Activated T-helper 2 cell treated with anti-CD3 and anti-CD28 coated beads, Interferon-gamma antibody, Interleukin-2, Interleukin-4, amounts not matched to agents 10 μg/mL and 5 μg/mL and 100 μg/mL, durations not matched to agents 14 hours and 24 hours and 36 hours (primary cell): ENCODE measurements around the gene RNU2-1. TPM values are rescaled to one million over a fixed set of nuclear protein-coding genes. Genes with fewer than 3 reads are reported as not detected.

Source experiments
- DNase-seq: peaks from one replicate; pipeline ENCODE4 v3.0.0; 2021; ENCODE audit warnings: low spot score
- H3K27ac Mint-ChIP-seq: one replicate; pipeline ENCODE4 v1.8.0; 2021; ENCODE audit warnings: mixed read lengths
- H3K27me3 Mint-ChIP-seq: one replicate; pipeline ENCODE4 v1.8.0; 2021; ENCODE audit warnings: low read depth, mixed read lengths
- H3K36me3 Mint-ChIP-seq: one replicate; pipeline ENCODE4 v1.8.0; 2021; ENCODE audit warnings: low read depth, mixed read lengths
- H3K4me1 Mint-ChIP-seq: one replicate; pipeline ENCODE4 v1.8.0; 2021; ENCODE audit warnings: low read depth, mixed read lengths
- H3K4me3 Mint-ChIP-seq: one replicate; pipeline ENCODE4 v1.8.0; 2021; ENCODE audit warnings: low read depth, mild to moderate bottlenecking, moderate library complexity, mixed read lengths
- H3K9me3 Mint-ChIP-seq: one replicate; pipeline ENCODE4 v1.8.0; 2021; ENCODE audit warnings: mixed read lengths
- intact Hi-C: fragments of 100-400 bp; cut with micrococcal nuclease; formaldehyde crosslinking; loops from one replicate; pipeline ENCODE4 v1.15.1; 2023
- total RNA-seq: library from RNA; stranded (reverse); gene quantifications from 2 replicates; pipeline ENCODE4 v1.2.3, GENCODE V29; 2022

The RNU2-1 gene
- total RNA-seq, 1 donor from 2014 or later = 5,636 TPM

DNA sequence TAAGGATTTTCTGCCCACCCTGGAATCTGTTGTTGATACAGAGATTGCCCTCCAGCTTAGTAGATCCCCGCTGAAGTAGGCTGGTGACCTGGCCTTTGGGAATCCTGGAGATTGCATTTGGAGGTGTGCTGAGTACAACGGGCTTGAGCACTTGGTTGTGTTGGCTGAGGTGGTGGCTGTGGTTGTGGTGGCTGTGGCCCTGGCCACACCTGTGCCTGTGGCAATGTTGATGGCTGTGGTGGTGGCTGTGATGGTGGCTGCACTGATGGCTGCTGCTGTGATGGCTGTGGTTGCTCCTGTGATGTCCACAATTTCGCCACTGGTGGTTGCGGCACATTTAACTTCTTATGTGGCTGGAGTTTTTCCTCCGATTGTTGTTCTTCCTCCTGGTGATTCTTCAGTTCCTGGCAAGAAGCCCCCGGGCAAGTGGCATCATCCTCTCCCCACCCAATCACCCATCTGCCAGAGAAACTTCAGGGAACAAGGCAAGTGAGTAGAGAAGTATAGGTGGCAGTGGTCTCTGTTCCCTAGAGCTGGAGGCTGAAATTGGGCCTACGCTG lies 9.6 kb downstream of the RNU2-1 start:
- Mint-ChIP-seq H3K27ac (no peak overlapping the region), H3K4me3 (no peak overlapping the region), H3K9me3 (no peaks in the 10 kb centered on the region), H3K36me3 (peaks cover 8% of the 10 kb centered on the region), H3K4me1 (no peaks in the 10 kb centered on the region), H3K27me3 (no peaks in the 10 kb centered on the region)
- intact Hi-C loops = no loop called here
- peak; percentile 4 for DNase-seq

DNA sequence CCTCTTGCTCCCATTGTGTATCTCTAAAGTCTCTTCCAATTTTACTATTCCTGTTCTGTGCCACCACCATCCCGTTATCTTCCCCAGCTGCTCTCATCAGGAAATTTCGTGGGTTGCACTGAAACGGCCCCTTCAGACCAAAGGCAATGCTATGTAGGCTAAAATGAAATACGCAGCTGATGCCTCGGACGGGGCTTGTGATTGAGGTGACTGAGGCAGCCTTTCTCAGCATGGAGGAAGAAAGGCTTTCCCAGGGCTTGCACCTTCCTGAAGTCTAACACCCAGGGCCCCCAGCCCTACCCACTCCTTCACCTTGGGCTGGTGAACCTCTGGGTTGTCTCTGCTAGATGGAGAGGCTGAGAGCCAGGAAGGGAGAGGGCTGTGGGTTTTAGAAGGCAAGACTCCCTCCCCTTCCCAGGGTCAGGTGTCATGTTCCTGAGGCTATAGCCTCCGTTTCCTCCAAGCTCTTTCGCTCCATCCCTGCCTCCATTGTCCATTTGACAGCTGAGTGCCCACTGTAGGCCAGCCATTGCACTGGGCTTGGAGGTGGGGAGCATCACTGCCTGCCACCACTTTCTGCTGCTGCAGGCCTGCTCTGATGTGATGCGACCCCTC lies 13.2 kb downstream of the RNU2-1 start:
- H3K36me3 Mint-ChIP-seq = peaks cover 25% of the 10 kb centered on the region
- intact Hi-C loops = no loop called here
- peaks cover 5% of the 10 kb centered on the region for H3K4me1 Mint-ChIP-seq
- DNase-seq = no peak
- H3K27ac Mint-ChIP-seq = no peak overlapping the region
- no peaks in the 10 kb centered on the region for H3K9me3 Mint-ChIP-seq
- no peaks in the 10 kb centered on the region for H3K27me3 Mint-ChIP-seq
- no peak overlapping the region for H3K4me3 Mint-ChIP-seq

DNA sequence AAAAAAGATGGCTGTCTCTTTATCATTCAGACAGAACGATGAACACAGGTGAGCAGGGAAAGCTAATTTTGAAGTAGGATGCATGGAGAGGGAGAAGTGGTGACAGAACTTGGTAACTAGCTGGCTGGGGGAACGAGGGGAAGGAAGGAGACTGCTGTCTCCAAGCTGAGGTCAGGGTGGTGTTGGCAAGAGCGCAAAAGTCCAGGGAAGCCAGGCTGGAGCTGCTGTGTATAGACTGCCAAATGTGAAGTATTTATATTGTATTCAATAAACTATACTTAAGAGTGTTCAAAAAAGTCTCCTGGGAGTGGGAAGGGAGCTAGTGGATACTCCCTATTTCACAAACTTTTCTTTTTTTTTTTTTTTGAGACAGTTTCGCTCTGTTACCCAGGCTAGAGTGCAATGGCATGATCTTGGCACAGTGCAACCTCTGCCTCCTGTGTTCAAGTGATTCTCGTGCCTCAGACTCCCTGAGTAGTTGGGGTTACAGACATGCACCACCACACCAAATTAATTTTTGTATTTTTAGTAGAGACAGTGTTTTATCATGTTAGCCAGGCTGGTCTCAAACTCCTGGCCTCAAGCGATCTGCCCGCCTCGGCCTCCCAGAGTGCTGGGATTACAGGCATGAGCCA lies 13.9 kb downstream of the RNU2-1 start:
- Mint-ChIP-seq H3K36me3 (peaks cover 29% of the 10 kb centered on the region), H3K27me3 (no peaks in the 10 kb centered on the region), H3K4me1 (peaks cover 5% of the 10 kb centered on the region), H3K4me3 (no peak overlapping the region), H3K9me3 (no peaks in the 10 kb centered on the region), H3K27ac (no peak overlapping the region)
- intact Hi-C loops = no loop called here
- no peak for DNase-seq

DNA sequence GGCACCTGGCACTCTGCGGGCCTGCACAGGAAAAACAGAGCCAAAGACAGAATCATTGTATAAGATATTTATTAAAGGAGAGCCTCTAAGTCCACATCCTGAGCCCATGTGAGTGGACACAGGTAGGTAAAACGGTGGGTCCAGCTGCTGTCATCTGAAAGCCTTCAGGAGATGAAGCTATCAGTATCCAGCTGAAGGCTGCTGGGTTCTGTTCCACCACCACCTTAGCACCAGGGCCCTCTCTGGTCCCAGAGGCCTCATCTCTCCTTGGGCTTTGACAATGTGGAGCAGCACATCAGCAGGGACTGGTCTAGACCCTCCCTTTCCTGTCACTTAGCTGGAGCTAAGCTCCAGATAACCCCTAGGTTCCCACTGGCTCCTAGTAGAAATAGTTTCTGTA lies 14.8 kb downstream of the RNU2-1 start:
- Mint-ChIP-seq H3K9me3 (no peaks in the 10 kb centered on the region), H3K4me3 (no peak overlapping the region), H3K36me3 (peaks cover 33% of the 10 kb centered on the region), H3K27ac (no peak overlapping the region), H3K27me3 (no peaks in the 10 kb centered on the region), H3K4me1 (peaks cover 7% of the 10 kb centered on the region)
- no peak for DNase-seq
- intact Hi-C loops = no loop called here

DNA sequence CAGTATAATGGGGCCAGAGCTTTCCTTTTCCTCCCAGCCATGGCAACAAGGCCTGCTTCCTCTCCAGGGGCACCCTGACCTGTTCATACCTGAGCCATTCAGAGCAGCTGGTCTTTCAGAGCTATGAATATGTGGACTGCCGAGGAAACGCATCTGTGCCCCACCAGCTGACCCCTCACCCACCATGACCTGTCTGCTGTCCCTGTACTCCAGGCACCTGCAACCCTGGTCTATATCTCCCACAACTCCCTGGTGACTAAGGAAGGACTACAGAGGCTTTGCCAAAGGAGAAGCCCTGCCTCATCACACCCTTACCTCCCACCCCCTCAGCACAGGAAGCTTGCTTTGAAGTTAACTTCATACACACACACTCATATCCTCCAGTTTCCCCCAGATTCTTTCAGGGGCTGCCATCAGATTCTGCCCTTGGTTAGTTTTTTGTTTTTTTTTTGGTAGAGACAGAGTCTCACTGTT lies 16.1 kb downstream of the RNU2-1 start:
- H3K9me3 Mint-ChIP-seq = no peaks in the 10 kb centered on the region
- no peaks in the 10 kb centered on the region for H3K27me3 Mint-ChIP-seq
- intact Hi-C loops = no loop called here
- no peak overlapping the region for H3K27ac Mint-ChIP-seq
- H3K4me1 Mint-ChIP-seq = peaks cover 21% of the 10 kb centered on the region
- peaks cover 38% of the 10 kb centered on the region for H3K36me3 Mint-ChIP-seq
- DNase-seq = no peak
- no peak overlapping the region for H3K4me3 Mint-ChIP-seq

DNA sequence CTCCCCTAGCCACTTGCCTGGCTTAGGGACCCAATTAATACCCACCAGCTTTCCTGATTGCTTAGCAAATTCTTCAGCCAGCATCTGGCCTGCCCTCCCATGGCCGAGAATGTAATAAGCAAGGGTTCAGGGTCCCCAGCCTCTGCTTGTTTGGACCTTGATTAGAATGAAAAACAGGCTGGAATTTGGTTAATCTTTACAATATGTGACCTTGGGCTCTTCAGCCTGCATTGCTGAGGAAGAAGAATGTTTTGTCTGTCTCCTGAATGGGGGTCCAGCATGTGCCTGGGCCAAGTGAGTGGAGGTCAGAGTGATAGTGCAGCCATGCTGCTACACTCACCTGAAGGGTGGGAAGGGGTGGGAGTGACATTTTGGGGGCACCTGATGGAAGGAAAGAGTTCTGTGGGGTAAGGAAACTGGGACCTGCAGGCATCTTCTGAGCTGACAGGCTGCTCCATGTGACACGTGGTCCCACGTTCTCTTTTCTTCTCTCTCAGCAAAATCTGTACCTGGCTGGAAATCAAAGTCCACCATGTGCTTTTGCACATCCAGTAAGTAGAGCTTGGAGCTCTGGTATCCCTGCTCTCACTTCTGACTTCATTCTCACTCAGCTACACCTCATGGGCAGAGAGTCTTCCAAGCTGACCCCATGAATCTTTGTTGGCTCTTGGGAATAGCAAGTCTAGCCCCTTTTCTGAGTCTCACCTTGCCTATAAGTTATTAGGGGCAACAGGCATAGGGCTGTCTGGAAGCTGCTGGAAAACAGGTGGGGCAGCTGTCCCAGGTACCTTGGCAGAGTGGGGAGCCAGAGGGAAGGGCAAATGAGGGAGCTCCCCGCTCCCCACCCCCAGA lies 16.8 kb downstream of the RNU2-1 start:
- DNase-seq = no peak
- H3K36me3 Mint-ChIP-seq = peaks cover 41% of the 10 kb centered on the region
- no peak overlapping the region for H3K27ac Mint-ChIP-seq
- no peak overlapping the region for H3K4me3 Mint-ChIP-seq
- H3K4me1 Mint-ChIP-seq = peaks cover 27% of the 10 kb centered on the region
- intact Hi-C loops = no loop called here
- H3K27me3 Mint-ChIP-seq = no peaks in the 10 kb centered on the region
- no peaks in the 10 kb centered on the region for H3K9me3 Mint-ChIP-seq

DNA sequence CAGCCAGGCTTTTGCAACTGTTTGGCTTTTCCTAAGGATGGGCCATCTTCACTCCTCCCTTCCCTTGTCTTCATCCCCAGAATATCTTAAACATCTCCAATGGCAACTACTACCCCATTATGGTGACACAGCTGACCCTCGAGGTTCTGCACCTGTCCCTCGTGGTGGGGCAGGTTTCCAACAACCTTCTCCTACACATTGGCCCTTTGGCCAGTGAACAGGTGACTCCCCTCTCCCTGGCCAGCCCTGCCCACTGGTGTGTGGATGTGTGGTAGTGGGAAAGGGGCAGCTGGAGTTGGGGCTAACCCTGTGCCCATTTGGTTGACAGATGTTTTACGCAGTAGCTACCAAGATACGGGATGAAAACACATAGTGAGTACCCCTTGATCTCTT lies 17.4 kb downstream of the RNU2-1 start:
- Mint-ChIP-seq H3K27ac (no peak overlapping the region), H3K27me3 (no peaks in the 10 kb centered on the region), H3K4me3 (no peak overlapping the region), H3K36me3 (peaks cover 38% of the 10 kb centered on the region), H3K9me3 (no peaks in the 10 kb centered on the region), H3K4me1 (peaks cover 28% of the 10 kb centered on the region)
- intact Hi-C loops = no loop called here
- DNase-seq = no peak

DNA sequence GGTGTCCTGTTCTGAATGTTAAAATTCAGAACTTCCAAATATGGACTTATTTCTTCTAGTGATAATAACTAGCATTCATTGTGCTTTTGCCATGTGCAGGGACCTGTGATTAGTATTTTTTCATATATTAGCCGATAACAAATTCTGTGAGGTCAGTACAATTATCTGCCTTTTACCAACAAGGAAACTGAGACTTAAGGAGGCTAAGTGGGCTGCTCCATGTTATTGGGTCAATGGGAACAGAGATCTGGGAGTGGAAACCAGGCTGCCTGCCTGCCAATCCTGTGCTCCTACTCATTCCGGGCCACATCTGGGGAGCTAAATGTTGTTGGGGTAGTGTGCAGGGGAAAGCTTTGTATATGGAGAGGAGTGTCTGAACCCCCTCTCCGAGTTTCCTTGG lies 18.4 kb downstream of the RNU2-1 start:
- Mint-ChIP-seq H3K27ac (no peak overlapping the region), H3K27me3 (no peaks in the 10 kb centered on the region), H3K4me1 (peaks cover 35% of the 10 kb centered on the region), H3K36me3 (peaks cover 40% of the 10 kb centered on the region), H3K9me3 (no peaks in the 10 kb centered on the region), H3K4me3 (no peak overlapping the region)
- DNase-seq = no peak
- intact Hi-C loops = no loop called here

DNA sequence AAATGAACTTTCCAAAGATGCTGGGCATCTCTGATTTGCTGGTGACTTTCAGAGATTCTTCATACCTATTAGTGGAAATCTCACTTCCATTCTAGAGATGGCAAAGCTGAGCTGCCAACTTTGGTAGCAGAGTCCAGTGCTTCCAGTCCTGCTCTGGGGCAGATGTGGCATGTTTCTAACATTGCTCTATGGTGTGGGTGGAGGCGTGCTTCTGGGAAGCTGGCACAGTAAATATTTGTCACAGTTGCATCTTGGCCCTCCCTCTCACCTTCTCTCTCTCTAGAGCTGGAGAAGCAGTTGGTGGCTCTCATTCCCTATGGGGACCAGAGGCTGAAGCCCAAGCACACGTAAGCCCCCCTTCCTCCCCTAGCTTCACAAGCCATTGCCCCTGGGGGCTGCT lies 20.2 kb downstream of the RNU2-1 start:
- intact Hi-C loops = no loop called here
- Mint-ChIP-seq H3K27me3 (no peaks in the 10 kb centered on the region), H3K4me3 (peak overlapping the region; percentile 99), H3K4me1 (peaks cover 35% of the 10 kb centered on the region), H3K36me3 (peaks cover 48% of the 10 kb centered on the region), H3K27ac (peak overlapping the region; percentile 5), H3K9me3 (no peaks in the 10 kb centered on the region)
- no peak for DNase-seq

DNA sequence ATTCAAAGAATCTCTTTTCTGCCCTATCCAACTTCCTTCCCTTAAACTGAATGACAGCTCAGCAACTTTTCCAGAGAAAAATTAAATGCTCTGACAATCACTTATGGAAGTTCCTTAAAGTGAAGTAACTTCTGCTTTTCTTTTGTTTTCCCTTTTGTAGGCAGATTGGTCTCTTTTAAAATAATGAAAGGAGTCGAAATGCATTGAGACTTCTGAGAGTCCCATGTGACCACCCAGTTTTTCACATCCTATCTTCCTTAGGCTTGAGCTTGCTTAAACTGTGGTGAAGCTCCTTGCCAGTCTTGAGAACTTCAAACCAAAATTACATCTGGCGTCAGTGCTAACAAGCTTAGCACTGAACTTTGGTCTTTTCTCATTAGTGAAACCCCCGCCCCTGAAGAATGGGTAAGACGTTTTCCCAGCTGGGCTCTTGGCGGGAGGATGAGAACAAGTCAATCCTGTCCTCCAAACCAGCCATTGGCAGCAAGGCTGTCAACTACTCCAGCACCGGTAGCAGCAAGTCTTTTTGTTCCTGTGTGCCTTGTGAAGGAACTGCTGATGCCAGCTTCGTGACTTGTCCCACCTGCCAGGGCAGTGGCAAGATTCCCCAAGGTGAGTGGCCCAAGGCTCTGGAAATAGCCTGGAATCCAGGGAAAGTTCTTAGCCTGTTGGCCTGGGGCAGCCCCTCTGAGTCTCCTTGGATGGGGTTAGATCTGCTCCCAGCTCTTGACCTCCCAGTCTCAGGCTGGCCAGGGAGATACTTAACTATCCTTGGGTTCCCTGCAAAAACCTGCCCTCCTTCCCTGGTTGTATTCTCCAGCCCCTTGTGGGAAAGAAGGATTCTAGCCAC lies 20.9 kb downstream of the RNU2-1 start:
- H3K4me1 Mint-ChIP-seq = peaks cover 33% of the 10 kb centered on the region
- peak overlapping the region; percentile 93 for H3K27ac Mint-ChIP-seq
- H3K4me3 Mint-ChIP-seq = peak overlapping the region; percentile 99
- DNase-seq = no peak
- intact Hi-C loops = no loop called here
- H3K9me3 Mint-ChIP-seq = no peaks in the 10 kb centered on the region
- no peaks in the 10 kb centered on the region for H3K27me3 Mint-ChIP-seq
- peaks cover 51% of the 10 kb centered on the region for H3K36me3 Mint-ChIP-seq

DNA sequence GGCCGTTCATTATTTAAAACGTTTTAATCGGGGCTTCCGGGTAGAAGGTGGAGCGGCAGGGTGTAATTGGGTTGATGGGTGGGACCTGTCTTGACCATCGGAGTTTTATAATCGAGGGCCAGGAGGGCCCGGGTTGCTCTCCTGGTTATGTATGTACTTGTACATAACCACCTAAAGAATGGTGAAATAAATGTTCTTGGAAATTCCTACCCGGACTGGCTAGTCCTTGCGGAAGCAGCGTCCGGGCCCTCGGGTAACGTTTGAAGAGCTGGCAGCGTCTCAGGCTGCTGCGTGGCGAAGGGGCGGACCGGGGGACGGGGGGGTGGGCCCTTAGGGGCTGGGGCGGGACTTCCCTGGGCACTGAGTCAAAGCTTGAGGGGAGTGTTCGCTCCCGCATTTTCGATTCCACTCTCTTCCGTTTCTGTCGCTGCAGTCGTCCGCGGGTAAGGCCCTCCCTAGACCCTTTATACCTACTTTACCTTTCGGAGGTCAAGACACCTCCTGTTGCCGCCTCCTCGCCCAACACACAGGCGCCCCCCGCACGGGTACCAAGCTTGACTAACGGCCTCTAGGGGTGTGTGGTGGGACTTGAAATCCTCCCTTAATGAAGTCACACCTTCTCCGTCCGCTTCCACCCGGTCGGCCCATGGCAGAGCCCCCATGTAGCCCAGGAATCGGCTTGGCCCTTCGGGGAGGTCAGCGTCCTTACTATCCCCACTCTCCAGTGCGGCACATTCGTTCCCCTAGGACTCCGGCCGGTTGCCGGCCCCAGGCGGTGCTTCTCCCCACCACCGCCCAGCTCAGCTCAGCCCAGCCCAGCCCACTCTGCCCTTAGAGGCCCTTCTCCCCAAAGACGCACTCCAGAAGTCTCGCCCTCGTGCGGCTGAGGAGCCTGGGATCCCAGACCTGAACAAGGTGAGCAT lies 22.0 kb downstream of the RNU2-1 start, which contains the start of gene TMEM106A:
Gene TMEM106A (plus strand): TSS at position 396 of the 923 bp plus-strand sequence. CDS start 1,167 bp downstream, outside the sequence.
- H3K9me3 Mint-ChIP-seq = no peaks in the 10 kb centered on the region
- H3K36me3 Mint-ChIP-seq = peaks cover 52% of the 10 kb centered on the region
- DNase-seq = peak; percentile 70
- no peaks in the 10 kb centered on the region for H3K27me3 Mint-ChIP-seq
- peaks cover 29% of the 10 kb centered on the region for H3K4me1 Mint-ChIP-seq
- peak within 1 kb of the TSS; percentile 93 for H3K27ac Mint-ChIP-seq
- peak within 1 kb of the TSS; percentile 99 for H3K4me3 Mint-ChIP-seq
- intact Hi-C loops = loop anchor here (1.0 kb wide), 2 partner anchors 39 to 104 kb away; no protein-coding TSS in a partner anchor
